MM.1S (cell line): ENCODE results near the gene REN.

Experiments
- DNase-seq: peaks from one replicate; pipeline ENCODE4 v3.0.0-alpha.2; 2015
- H2AFZ ChIP-seq: fragments of 300-600 bp; sonication (generic); 2 replicates; pipeline ENCODE4 v1.6.0; 2016; ENCODE audit warnings: antibody characterized with exemption, low read length
- H3F3A ChIP-seq: fragments of 300-600 bp; sonication (generic); 2 replicates; pipeline ENCODE4 v1.6.1; 2016; ENCODE audit warnings: mild to moderate bottlenecking, antibody characterized with exemption, low read length, moderate library complexity, mixed read lengths; ENCODE audit not compliant: insufficient read depth
- H3K27ac ChIP-seq: fragments of 300-600 bp; sonication (generic); 2 replicates; pipeline ENCODE4 v1.5.1; 2016; ENCODE audit warnings: mild to moderate bottlenecking, low read length
- H3K27me3 ChIP-seq: fragments of 300-600 bp; sonication (generic); replicated peaks from 2 replicates; pipeline ENCODE4 v1.6.0; 2016; ENCODE audit warnings: low read length; ENCODE audit not compliant: insufficient read depth
- H3K36me3 ChIP-seq: fragments of 300-600 bp; sonication (generic); replicated peaks from 2 replicates; pipeline ENCODE4 v1.6.1; 2016; ENCODE audit warnings: mild to moderate bottlenecking, low read length, mixed read lengths; ENCODE audit not compliant: insufficient read depth
- H3K4me1 ChIP-seq: fragments of 300-600 bp; sonication (generic); 2 replicates; pipeline ENCODE4 v1.6.1; 2016; ENCODE audit warnings: low read length, mixed read lengths
- H3K4me2 ChIP-seq: fragments of 300-600 bp; sonication (generic); 2 replicates; pipeline ENCODE4 v1.6.0; 2016; ENCODE audit warnings: low read depth, low read length
- H3K4me3 ChIP-seq: fragments of 300-600 bp; sonication (generic); 2 replicates; pipeline ENCODE4 v1.5.1; 2016; ENCODE audit warnings: low read length, mixed read lengths
- H3K79me2 ChIP-seq: fragments of 300-600 bp; sonication (generic); 2 replicates; pipeline ENCODE4 v1.6.1; 2016; ENCODE audit warnings: mixed run types, low read length, mixed read lengths
- H3K9ac ChIP-seq: fragments of 300-600 bp; sonication (generic); 2 replicates; pipeline ENCODE4 v1.6.1; 2016; ENCODE audit warnings: low read length, mixed read lengths
- H3K9me2 ChIP-seq: fragments of 300-600 bp; sonication (generic); replicated peaks from 2 replicates; pipeline ENCODE4 v1.6.1; 2016; ENCODE audit warnings: mild to moderate bottlenecking, low read length, mixed read lengths; ENCODE audit not compliant: insufficient read depth
- H3K9me3 ChIP-seq: fragments of 300-600 bp; sonication (generic); replicated peaks from 2 replicates; pipeline ENCODE4 v1.6.1; 2016; ENCODE audit warnings: mild to moderate bottlenecking, low read length, mixed read lengths; ENCODE audit not compliant: insufficient read depth
- H4K20me1 ChIP-seq: fragments of 300-600 bp; sonication (generic); 2 replicates; pipeline ENCODE4 v1.6.1; 2016; ENCODE audit warnings: mild to moderate bottlenecking, low read length, moderate library complexity, mixed read lengths; ENCODE audit not compliant: insufficient read depth
- CTCF ChIP-seq: fragments of 300-600 bp; sonication (generic); IDR thresholded peaks from 2 replicates; pipeline ENCODE4 v1.5.1; 2016; ENCODE audit warnings: antibody characterized with exemption, low read length, mixed read lengths
- EZH2 ChIP-seq: fragments of 300-600 bp; sonication (generic); optimal IDR thresholded peaks from 2 replicates; pipeline ENCODE3; 2017; ENCODE audit warnings: low read depth, mild to moderate bottlenecking, antibody characterized with exemption, low read length, mixed read lengths
- EZH2phosphoT487 ChIP-seq: fragments of 300-600 bp; sonication (generic); IDR thresholded peaks from 2 replicates; pipeline ENCODE4 v1.6.1; 2018; ENCODE audit warnings: antibody characterized with exemption, low read length

The REN gene

DNA sequence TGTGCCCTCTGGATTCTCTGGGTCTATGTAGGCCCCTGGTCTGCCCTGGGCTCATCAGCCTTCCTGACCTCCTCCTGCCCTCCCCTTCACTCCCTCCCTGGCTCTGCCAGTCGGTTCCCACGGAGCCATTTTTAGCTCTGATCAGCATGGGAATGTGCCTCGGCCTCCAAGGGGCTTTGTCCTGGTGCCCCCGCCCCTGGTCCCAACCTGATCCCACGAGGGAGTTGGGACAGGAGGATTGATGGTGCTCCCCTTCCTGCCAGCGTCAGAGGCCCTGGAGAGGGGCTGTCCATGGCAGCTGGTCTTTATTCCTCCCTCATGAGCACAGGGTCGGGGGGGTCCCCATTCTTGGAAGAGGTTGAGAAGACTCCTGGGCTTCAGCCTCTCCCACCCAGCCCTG lies 39.2 kb downstream of the REN start:
- Histone ChIP-seq H3K4me2 (no peak overlapping the region), H3K9me2 (no peaks in the 10 kb centered on the region), H3K79me2 (no peaks in the 10 kb centered on the region), H2AFZ (no peak overlapping the region), H3K27ac (no peak overlapping the region), H3K9me3 (no peaks in the 10 kb centered on the region), H4K20me1 (no peaks in the 10 kb centered on the region), H3K4me1 (no peaks in the 10 kb centered on the region), H3K9ac (no peak overlapping the region), H3K4me3 (no peak overlapping the region), H3F3A (no peaks in the 10 kb centered on the region), H3K36me3 (no peaks in the 10 kb centered on the region), H3K27me3 (no peaks in the 10 kb centered on the region)
- TF ChIP-seq EZH2 = no peak
- no peak for TF ChIP-seq CTCF
- TF ChIP-seq EZH2phosphoT487 = no peak
- DNase-seq = no peak

DNA sequence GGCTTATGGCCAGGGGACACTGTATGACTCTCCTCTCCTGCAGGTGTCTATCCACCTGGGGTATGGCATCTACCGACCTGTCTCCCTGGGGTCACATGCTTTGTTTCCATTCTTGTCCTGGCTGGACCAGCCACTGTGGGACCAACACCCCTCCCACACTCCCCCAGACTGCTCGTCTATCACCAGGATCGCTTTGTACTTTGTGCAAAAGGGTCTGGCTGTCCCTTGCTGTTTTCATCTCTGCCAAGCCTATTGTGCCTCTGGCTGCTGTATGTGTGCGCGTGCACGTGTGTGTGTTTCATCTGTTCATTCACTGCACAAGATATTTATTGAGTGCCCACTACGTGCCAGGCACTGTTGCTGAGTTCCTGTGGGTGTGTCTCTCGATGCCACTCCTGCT lies 39.8 kb downstream of the REN start:
- no peak overlapping the region for H3K4me3 ChIP-seq
- H3K9me2 ChIP-seq = no peaks in the 10 kb centered on the region
- H3F3A ChIP-seq = no peaks in the 10 kb centered on the region
- H3K27ac ChIP-seq = no peak overlapping the region
- H3K9ac ChIP-seq = no peak overlapping the region
- no peaks in the 10 kb centered on the region for H3K4me1 ChIP-seq
- H3K9me3 ChIP-seq = no peaks in the 10 kb centered on the region
- H3K4me2 ChIP-seq = no peak overlapping the region
- no peaks in the 10 kb centered on the region for H4K20me1 ChIP-seq
- H3K27me3 ChIP-seq = no peaks in the 10 kb centered on the region
- H2AFZ ChIP-seq = no peak overlapping the region
- H3K36me3 ChIP-seq = no peaks in the 10 kb centered on the region
- TF ChIP-seq EZH2phosphoT487 = no peak
- no peaks in the 10 kb centered on the region for H3K79me2 ChIP-seq
- no peak for DNase-seq

- no peak overlapping the region for H3K4me2 ChIP-seq
- no peaks in the 10 kb centered on the region for H3K36me3 ChIP-seq
- no peaks in the 10 kb centered on the region for H4K20me1 ChIP-seq
- H3K9ac ChIP-seq = no peak overlapping the region
- H3K79me2 ChIP-seq = no peaks in the 10 kb centered on the region
- H3F3A ChIP-seq = no peaks in the 10 kb centered on the region
- H2AFZ ChIP-seq = no peak overlapping the region
- no peaks in the 10 kb centered on the region for H3K9me3 ChIP-seq
- no peak for TF ChIP-seq EZH2phosphoT487
- H3K4me1 ChIP-seq = no peaks in the 10 kb centered on the region
- H3K9me2 ChIP-seq = no peaks in the 10 kb centered on the region
- H3K4me3 ChIP-seq = no peak overlapping the region
- DNase-seq = no peak
- no peaks in the 10 kb centered on the region for H3K27me3 ChIP-seq
- no peak overlapping the region for H3K27ac ChIP-seq
These were observed 40.3 kb downstream of the REN start for GRCh38 chr1:204125759-204126351.

DNA sequence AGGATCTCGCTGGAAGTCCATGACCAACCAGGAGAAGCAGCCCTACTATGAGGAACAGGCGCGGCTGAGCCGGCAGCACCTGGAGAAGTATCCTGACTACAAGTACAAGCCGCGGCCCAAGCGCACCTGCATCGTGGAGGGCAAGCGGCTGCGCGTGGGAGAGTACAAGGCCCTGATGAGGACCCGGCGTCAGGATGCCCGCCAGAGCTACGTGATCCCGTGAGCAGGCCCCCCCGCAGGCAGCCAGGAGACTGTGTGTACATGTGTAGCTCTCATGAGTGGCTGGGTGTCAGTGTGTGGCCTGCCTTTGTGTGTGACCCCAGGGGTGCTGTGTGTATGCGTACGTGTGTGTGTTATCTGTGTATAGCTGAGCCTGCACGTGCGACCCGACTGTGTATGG lies 41.5 kb downstream of the REN start:
- Histone ChIP-seq H3K4me3 (no peak overlapping the region), H3K9me3 (no peaks in the 10 kb centered on the region), H3K27ac (no peak overlapping the region), H3K79me2 (no peaks in the 10 kb centered on the region), H3K27me3 (no peaks in the 10 kb centered on the region), H3K4me2 (no peak overlapping the region), H3K36me3 (no peaks in the 10 kb centered on the region), H4K20me1 (no peaks in the 10 kb centered on the region), H3K9me2 (no peaks in the 10 kb centered on the region), H3F3A (no peaks in the 10 kb centered on the region), H3K4me1 (no peaks in the 10 kb centered on the region), H3K9ac (no peak overlapping the region), H2AFZ (no peak overlapping the region)
- TF ChIP-seq EZH2 (no peak), CTCF (no peak), EZH2phosphoT487 (no peak)
- no peak for DNase-seq
